HAP-1 (cell line): Measurements from ENCODE around the gene UBR4.

Experiments
- DNase-seq, 2 experiments: peaks; one replicate each; pipeline ENCODE4 v3.0.0-alpha.2; 2016 to 2020; ENCODE audit warnings: low spot score in 2 of 2
- H3K27me3 ChIP-seq: fragments of 250-450 bp; sonication (Bioruptor Pico); 2 replicates; pipeline ENCODE4 v1.5.1; 2020; ENCODE audit warnings: low read depth, mild to moderate bottlenecking, moderate library complexity
- H3K36me3 ChIP-seq: fragments of 250-450 bp; sonication (Bioruptor Pico); replicated peaks from 2 replicates; pipeline ENCODE4 v1.5.1; 2020; ENCODE audit warnings: mild to moderate bottlenecking
- H3K4me1 ChIP-seq: fragments of 250-450 bp; sonication (Bioruptor Pico); 2 replicates; pipeline ENCODE4 v1.5.1; 2020; ENCODE audit warnings: mild to moderate bottlenecking
- H3K4me3 ChIP-seq: fragments of 250-450 bp; sonication (Bioruptor Pico); 2 replicates; pipeline ENCODE4 v1.5.1; 2020; ENCODE audit warnings: mild to moderate bottlenecking, moderate library complexity
- H3K9me3 ChIP-seq: fragments of 250-450 bp; sonication (Bioruptor Pico); 2 replicates; pipeline ENCODE4 v1.5.1; 2020; ENCODE audit warnings: mild to moderate bottlenecking, moderate library complexity
- in situ Hi-C: fragments of 300-500 bp; cut with MboI; formaldehyde crosslinking; loops from 3 replicates; pipeline ENCODE4 v1.14.3; 2020; ENCODE audit warnings: low sequenced_read_pairs, inconsistent platforms, mixed read lengths

UBR4 gene

DNA sequence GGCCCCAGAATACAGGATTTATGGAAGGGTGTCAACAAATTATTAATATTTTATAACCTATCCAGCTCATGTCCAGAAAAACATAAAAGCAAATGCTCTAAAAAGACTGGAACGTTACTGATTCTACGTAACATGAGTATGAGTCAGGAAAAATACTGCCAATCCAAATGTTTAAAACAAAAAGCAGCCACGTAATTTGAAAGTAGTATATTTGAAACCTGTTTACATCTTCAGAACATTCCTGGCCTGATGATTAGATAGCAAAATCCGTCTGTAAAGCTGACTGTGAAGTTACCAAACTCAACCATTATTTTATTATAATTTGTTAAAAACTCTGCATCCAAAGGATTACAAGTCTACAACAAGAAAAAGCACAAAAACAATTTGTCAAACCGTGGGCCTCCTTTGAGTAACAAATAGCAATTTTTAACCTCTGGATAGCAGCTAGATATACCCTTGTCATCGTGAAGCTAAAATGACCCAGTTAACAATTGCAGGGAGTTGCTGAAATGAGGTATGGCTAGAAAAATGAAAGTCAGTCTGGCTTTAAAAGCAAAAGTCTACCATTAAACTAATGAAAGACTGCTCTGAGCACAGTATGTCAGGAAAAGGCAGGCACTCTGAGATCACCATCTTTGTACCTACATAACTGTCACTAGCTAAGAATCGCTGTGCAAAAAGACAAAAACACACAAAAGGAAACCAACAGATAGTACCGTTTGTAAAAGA lies 1.2 kb downstream of the UBR4 start:
- peaks cover 20% of the 10 kb centered on the region for H3K4me1 ChIP-seq
- no peak for DNase-seq
- H3K27me3 ChIP-seq: no peaks in the 10 kb centered on the region
- H3K9me3 ChIP-seq: no peaks in the 10 kb centered on the region
- peaks cover 21% of the 10 kb centered on the region for H3K36me3 ChIP-seq
- in situ Hi-C loops: no loop called here
- peak overlapping the region; percentile 91 for H3K4me3 ChIP-seq

DNA sequence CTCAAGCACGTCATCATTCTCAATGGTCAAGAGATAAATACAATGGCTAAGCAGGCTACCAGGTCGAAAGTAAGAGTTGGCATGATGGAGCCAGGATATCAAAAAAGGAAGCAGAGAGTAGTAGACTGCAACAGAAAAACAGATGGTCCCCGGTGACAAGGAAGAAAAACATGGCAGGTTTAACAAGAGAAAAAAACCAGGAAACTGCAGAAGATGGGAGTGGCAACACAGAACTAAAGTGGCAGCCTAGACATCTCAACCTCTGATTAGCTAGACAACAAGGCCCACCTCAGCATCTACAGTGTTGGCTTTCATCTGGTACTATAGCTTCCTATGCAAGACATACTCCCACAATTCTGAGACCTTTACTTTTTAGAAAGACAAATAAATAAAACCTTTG lies 3.1 kb downstream of the UBR4 start:
- H3K4me3 ChIP-seq: no peak overlapping the region
- in situ Hi-C loops: no loop called here
- DNase-seq: no peak
- H3K4me1 ChIP-seq: peaks cover 12% of the 10 kb centered on the region
- peaks cover 15% of the 10 kb centered on the region for H3K36me3 ChIP-seq
- H3K9me3 ChIP-seq: no peaks in the 10 kb centered on the region
- H3K27me3 ChIP-seq: no peaks in the 10 kb centered on the region

DNA sequence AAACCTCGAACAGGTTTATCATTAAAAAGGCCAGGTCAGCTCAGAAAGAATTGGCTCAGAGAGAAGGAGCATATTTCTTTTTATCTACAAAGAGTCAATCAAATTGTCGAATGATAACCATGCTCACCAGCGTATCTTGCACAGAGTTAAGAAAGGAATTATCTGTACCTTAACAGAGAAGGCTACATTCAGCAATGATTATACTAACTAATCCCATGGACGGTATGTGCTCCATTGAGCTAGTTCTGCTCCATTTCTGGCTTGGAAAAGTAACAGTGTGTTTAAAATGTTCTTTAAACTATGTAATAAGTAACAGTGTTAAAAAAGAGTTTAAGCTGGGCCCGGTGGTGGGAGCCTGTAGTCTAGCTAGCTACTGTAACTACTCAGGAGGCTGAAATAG lies 4.2 kb downstream of the UBR4 start:
- DNase-seq: no peak
- Histone ChIP-seq H3K4me1 (peaks cover 6% of the 10 kb centered on the region), H3K27me3 (no peaks in the 10 kb centered on the region), H3K36me3 (peaks cover 25% of the 10 kb centered on the region), H3K9me3 (no peaks in the 10 kb centered on the region), H3K4me3 (no peak overlapping the region)
- in situ Hi-C loops: no loop called here

DNA sequence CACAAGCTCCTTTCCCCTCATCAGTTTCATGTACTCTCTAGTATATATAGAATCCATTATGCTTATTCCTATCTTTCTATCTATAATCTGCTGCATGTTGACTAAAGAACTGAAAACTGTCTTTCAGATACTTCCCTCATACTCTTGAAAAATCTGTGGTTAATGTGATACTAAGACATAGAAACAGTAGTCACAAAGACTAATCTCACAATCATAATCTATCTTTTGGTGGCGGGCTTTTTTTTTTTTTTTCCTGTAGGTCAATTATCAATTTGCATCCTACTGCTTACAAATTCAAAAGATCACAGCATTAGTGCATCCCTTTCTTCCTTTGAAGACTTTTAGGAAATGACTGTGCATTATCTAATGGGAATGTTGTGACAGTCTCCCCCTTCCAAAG lies 4.7 kb downstream of the UBR4 start:
- Histone ChIP-seq H3K27me3 (no peaks in the 10 kb centered on the region), H3K4me1 (peaks cover 6% of the 10 kb centered on the region), H3K36me3 (peaks cover 28% of the 10 kb centered on the region), H3K9me3 (no peaks in the 10 kb centered on the region), H3K4me3 (no peak overlapping the region)
- in situ Hi-C loops: no loop called here
- DNase-seq: no peak

DNA sequence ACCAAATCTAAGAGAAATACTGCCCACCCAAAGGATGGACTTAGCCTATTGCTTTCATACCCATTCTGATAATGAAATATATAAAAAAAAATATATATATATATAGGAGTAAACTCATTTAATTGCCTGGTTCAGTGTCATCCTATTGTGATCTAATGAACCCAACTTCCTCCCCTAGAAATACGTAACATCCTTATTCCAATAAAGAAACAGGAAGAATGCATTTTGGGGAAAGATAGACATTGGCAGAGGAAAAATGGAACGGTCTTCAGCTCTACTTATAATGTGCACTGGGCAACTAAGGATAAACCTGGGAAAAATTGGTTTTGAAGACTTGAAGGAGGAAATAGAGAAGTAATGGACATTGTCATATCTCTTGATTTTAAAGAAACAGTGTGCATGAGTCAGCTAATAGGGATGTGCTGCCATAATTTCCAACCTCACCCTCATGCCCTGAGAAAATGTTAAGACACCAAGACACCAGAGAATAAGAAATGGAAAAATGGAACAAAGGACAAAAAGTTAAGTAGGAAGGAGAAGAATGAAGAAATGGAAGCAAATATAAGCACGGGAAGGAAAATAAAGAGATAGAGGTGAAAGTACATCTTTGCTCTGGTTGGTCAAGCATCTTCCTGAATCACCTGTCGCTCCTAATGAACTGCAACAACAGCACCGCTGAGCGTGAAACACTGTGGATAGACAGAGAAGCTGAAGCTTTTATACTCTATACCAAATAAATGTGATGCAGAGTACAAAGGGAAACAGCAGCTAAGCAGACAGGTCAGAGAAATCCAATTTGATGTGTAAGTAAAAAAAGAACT lies 5.4 kb downstream of the UBR4 start:
- DNase-seq: no peak
- in situ Hi-C loops: no loop called here
- Histone ChIP-seq H3K27me3 (no peaks in the 10 kb centered on the region), H3K9me3 (no peaks in the 10 kb centered on the region), H3K36me3 (peaks cover 30% of the 10 kb centered on the region), H3K4me3 (no peak overlapping the region), H3K4me1 (peaks cover 6% of the 10 kb centered on the region)

DNA sequence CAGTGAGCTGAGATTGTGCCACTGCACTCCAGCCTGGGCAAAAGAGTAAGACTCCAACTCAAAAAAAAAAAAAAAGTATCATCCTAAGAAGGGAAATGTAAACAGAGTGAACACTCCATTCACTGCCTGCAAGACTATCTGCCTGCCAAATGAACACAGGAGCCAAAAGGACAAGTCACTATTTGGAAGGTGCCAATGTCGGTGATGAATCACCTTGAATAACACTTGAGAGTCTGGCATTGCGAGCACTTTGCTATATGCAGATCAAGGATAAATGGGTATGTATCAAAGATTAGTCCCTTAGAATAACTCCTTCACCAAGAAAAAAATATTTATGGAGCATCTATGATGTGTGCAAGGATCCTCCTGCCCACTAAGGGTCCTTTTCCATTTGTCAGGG lies 6.6 kb downstream of the UBR4 start:
- H3K36me3 ChIP-seq: peaks cover 40% of the 10 kb centered on the region
- H3K4me3 ChIP-seq: no peak overlapping the region
- in situ Hi-C loops: no loop called here
- no peaks in the 10 kb centered on the region for H3K27me3 ChIP-seq
- no peak for DNase-seq
- no peaks in the 10 kb centered on the region for H3K9me3 ChIP-seq
- H3K4me1 ChIP-seq: peaks cover 1% of the 10 kb centered on the region

DNA sequence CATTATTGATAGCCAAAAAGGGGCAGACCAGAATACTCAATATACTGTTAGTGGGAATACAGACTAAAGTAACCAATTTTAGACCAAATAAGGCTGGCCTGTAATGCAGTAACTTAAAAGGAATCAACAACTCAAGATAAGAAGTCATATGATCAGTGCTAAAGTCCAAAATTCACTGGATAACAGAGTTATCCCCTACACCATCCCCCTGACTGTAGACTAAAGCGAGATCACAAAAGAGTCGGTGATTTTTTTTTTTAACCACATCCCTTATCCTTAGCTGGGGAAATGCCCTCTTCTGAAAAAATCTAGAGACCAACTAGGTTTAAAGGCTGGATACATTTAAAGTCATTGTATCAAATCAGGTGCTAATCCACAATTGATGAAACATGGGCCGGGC lies 7.7 kb downstream of the UBR4 start:
- no peak for DNase-seq
- H3K4me3 ChIP-seq: no peak overlapping the region
- no peaks in the 10 kb centered on the region for H3K4me1 ChIP-seq
- no peaks in the 10 kb centered on the region for H3K27me3 ChIP-seq
- no peaks in the 10 kb centered on the region for H3K9me3 ChIP-seq
- H3K36me3 ChIP-seq: peaks cover 50% of the 10 kb centered on the region
- in situ Hi-C loops: no loop called here

DNA sequence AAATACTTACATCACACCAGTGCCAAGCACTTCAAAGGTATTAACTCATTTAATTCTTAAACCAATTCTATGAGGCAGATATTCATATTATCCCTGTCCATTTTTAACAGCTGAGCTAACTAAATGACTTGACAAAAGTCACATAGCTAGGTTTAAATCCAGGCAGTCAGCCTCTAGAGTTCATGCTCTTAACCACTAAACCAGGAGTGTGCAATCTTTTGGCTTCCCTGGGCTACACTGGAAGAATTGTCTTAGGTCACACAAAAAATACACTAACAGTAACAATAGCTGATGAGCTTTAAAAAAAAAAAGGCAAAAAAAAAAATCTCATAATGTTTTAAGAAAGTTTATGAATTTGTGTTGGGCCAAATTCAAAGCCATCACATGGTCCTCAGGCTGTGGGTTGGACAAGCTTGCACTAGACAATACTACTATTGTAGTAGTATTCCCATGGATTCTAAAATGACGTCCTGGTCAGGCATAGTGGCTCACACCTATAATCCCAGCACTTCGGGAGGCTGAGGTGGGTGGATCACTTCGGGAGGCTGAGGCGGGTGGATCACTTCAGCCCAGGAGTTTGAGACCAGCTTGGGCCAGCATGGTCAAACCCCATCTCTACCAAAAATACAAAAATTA lies 10.0 kb downstream of the UBR4 start:
- no peak for DNase-seq
- H3K9me3 ChIP-seq: no peaks in the 10 kb centered on the region
- H3K27me3 ChIP-seq: no peaks in the 10 kb centered on the region
- H3K4me1 ChIP-seq: no peaks in the 10 kb centered on the region
- no peak overlapping the region for H3K4me3 ChIP-seq
- in situ Hi-C loops: no loop called here
- peaks cover 73% of the 10 kb centered on the region for H3K36me3 ChIP-seq

DNA sequence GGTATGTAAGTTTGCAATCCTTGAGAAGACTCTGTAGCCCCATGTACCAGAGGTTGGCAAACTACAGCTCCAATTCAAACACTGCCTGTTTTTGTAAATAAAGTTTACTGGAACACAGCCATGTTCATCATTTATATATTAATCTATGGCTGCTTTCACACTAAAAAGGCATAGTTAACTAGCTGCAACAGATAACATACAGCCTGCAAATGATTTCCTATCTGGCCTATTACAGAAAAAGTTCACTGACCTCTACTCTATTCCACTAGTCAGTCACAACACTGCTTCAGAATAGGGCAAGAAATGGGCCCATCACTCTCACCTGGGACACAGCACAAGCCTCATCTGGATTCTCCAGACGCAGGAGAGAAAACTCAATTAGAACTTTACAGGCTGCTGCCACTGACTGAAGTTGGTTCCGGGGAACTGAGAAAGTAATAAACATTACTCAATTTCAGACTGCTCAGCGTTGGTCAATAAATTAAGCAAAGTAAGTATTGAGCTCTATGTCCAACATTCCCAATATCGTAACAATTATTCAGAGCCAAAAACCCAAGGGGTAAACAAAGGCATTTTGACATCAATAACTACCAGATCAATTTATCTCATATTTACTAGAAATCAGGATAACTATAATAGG lies 10.6 kb downstream of the UBR4 start:
- Histone ChIP-seq H3K9me3 (no peaks in the 10 kb centered on the region), H3K4me1 (no peaks in the 10 kb centered on the region), H3K4me3 (no peak overlapping the region), H3K27me3 (no peaks in the 10 kb centered on the region), H3K36me3 (peaks cover 78% of the 10 kb centered on the region)
- in situ Hi-C loops: no loop called here
- DNase-seq: no peak

DNA sequence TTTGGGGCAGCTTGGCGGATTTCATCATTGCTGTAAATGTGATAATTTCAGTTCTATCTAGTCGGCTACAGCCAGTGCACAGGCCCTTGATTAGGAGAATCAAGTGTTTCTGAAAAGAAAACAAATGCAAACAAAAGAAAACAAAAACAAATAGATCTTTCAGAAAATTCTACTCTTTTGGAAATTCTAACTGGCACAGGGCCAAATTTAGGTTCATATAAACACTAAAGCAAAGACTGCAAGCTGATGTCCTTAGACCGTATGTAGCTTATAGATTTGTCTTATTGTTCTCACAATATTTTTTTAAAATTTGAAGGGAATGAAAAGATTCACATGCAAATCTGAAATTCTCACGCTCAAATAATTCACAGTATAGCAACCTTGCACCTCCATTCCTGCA lies 11.2 kb downstream of the UBR4 start:
- in situ Hi-C loops: no loop called here
- Histone ChIP-seq H3K4me3 (no peak overlapping the region), H3K9me3 (no peaks in the 10 kb centered on the region), H3K4me1 (no peaks in the 10 kb centered on the region), H3K36me3 (peaks cover 84% of the 10 kb centered on the region), H3K27me3 (no peaks in the 10 kb centered on the region)
- no peak for DNase-seq

DNA sequence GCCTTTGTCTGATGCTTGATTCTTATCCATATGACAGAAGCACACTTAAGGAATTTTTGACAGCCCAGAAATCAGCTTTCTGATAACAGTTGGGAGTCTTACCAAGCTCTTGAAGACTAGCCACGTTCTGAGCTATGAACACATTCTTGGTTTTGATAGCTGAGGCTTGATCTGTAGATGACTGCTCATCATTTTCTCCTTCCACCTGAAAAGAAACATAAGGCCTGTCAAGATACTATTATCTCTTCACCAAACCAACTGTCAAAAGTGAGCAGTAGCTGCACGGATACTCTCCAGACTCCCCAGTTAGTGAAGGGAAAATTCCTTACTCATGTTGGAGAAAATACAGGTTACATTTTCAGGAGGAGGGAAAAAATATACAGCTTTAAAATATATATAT lies 12.2 kb downstream of the UBR4 start:
- H3K4me1 ChIP-seq: no peaks in the 10 kb centered on the region
- peaks cover 91% of the 10 kb centered on the region for H3K36me3 ChIP-seq
- in situ Hi-C loops: no loop called here
- no peak overlapping the region for H3K4me3 ChIP-seq
- no peak for DNase-seq
- H3K27me3 ChIP-seq: no peaks in the 10 kb centered on the region
- H3K9me3 ChIP-seq: no peaks in the 10 kb centered on the region

DNA sequence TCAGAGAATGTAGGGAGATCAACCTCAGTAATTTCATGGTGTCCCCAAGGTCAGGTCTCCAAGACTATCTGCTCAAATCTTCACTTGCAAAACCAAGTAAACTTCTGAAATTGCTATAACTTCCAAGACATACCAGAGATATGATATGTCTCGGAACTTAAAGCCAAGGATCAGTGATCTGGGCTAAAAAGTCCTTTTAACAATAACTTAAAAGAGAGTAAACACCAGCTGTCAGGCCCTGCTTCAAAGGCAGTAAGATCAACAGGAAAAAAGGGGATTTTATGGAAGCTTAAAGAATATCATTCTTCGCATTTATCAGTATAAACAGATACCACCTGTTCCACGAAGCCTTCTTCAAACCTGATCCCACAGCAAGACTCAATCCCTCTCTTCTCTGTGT lies 13.7 kb downstream of the UBR4 start:
- Histone ChIP-seq H3K27me3 (no peaks in the 10 kb centered on the region), H3K4me3 (no peak overlapping the region), H3K9me3 (no peaks in the 10 kb centered on the region), H3K4me1 (no peaks in the 10 kb centered on the region), H3K36me3 (peaks cover 94% of the 10 kb centered on the region)
- no peak for DNase-seq
- in situ Hi-C loops: no loop called here

DNA sequence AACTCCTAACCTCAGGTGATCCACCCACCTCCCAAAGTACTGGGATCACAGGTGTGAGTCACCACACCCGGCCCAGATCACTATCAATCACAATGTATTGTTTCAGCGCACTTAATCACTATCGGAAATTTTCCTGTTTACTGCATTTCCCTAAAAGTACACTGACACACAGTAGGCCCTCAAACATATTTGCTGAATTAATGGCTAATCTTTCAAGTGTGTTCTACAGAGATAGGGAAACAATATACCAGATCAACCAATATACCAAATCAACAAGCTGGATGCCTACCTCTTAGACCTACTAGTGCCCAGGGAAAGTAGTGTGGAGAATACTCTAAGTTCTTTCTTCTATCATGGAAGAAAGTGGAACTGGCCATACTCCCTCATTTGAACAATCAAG lies 17.1 kb downstream of the UBR4 start:
- no peaks in the 10 kb centered on the region for H3K27me3 ChIP-seq
- no peak for DNase-seq
- H3K36me3 ChIP-seq: peaks cover 90% of the 10 kb centered on the region
- no peaks in the 10 kb centered on the region for H3K9me3 ChIP-seq
- H3K4me3 ChIP-seq: no peak overlapping the region
- H3K4me1 ChIP-seq: no peaks in the 10 kb centered on the region
- in situ Hi-C loops: no loop called here

DNA sequence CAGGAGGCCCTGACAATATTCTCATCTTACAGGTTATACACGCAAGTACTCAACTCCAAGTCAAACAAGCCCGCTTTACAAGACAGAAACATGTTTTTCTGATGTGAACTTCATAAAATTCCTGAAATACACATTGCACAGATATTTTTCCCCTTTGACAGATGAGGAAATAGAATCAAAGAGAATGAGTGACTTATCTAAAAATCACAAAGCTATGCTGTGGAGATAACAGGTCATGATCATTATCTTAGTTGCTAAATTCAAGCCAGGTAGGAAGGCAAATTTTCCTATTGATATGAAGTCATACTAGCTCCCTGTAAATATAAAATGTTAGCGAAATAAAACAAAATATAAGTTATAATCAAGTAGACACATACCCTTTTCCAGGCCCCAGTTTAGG lies 18.3 kb downstream of the UBR4 start:
- Histone ChIP-seq H3K4me1 (no peaks in the 10 kb centered on the region), H3K4me3 (no peak overlapping the region), H3K36me3 (peaks cover 87% of the 10 kb centered on the region), H3K9me3 (no peaks in the 10 kb centered on the region), H3K27me3 (no peaks in the 10 kb centered on the region)
- in situ Hi-C loops: no loop called here
- no peak for DNase-seq
